ENCODE data around the gene MEI4.
"Not testable (repeated sequence)": the region's sequence is repeated elsewhere in the genome, so short reads cannot be mapped to it uniquely, and the experiment has no call there.

MEI4 gene

GRCh38 chr6:77822265-77822664 is 169.4 kb downstream of the MEI4 start:
- DNase-seq: no peak

- DNase-seq: no peak
Observed at GRCh38 chr6:77825204-77825603, 172.4 kb downstream of the MEI4 start.

GRCh38 chr6:77829736-77830135 is 176.9 kb downstream of the MEI4 start:
- no peak for DNase-seq

- DNase-seq: not testable (repeated sequence)
Observed at GRCh38 chr6:77833749-77834148, 180.9 kb downstream of the MEI4 start.

GRCh38 chr6:77834591-77834996 is 181.8 kb downstream of the MEI4 start:
- no peak for DNase-seq

GRCh38 chr6:77837034-77837784 is 184.4 kb downstream of the MEI4 start:
- no peak for DNase-seq

GRCh38 chr6:77839292-77839691 is 186.5 kb downstream of the MEI4 start:
- DNase-seq: no peak

GRCh38 chr6:77844822-77845221 is 192.0 kb downstream of the MEI4 start:
- DNase-seq: no peak

- no peak for DNase-seq
Observed at GRCh38 chr6:77853401-77853800, 200.6 kb downstream of the MEI4 start.

GRCh38 chr6:77856391-77856790 is 203.6 kb downstream of the MEI4 start:
- peak; percentile 4 for DNase-seq

- peak; percentile 89 for DNase-seq
Observed at GRCh38 chr6:77857421-77857820, 204.6 kb downstream of the MEI4 start.

- DNase-seq: no peak
Observed at GRCh38 chr6:77876300-77876699, 223.5 kb downstream of the MEI4 start.

- no peak for DNase-seq
Observed at GRCh38 chr6:77879527-77879926, 226.7 kb downstream of the MEI4 start.

GRCh38 chr6:77880501-77880900 is 227.7 kb downstream of the MEI4 start:
- DNase-seq: no peak

GRCh38 chr6:77883851-77884250 is 231.0 kb downstream of the MEI4 start:
- no peak for DNase-seq

GRCh38 chr6:77893391-77893790 is 240.6 kb downstream of the MEI4 start:
- no peak for DNase-seq

GRCh38 chr6:77906070-77906469 is 253.2 kb downstream of the MEI4 start:
- no peak for DNase-seq

- DNase-seq: no peak
Observed at GRCh38 chr6:77910826-77911225, 258.0 kb downstream of the MEI4 start.

GRCh38 chr6:77926198-77926751 is 273.4 kb downstream of the MEI4 start:
- peak; percentile 41 for DNase-seq

GRCh38 chr6:77930382-77930781 is 277.5 kb downstream of the MEI4 start:
- DNase-seq: no peak

GRCh38 chr6:77930952-77931351 is 278.1 kb downstream of the MEI4 start:
- no peak for DNase-seq

GRCh38 chr6:77962070-77962469 is 309.2 kb downstream of the MEI4 start:
- DNase-seq: no peak

GRCh38 chr6:77965449-77965848 is 312.6 kb downstream of the MEI4 start:
- no peak for DNase-seq

- no peak for DNase-seq
Observed at GRCh38 chr6:77972334-77972733, 319.5 kb downstream of the MEI4 start.
